Caco-2 (cell line): ENCODE data around the gene SLC5A5. TPM values are rescaled to one million over a fixed set of nuclear protein-coding genes. Genes with fewer than 3 reads are reported as not detected.

Experiments used
- BruUV-seq: library from RNA; stranded (reverse); fragments of 400-500 nt; replicated peaks from 2 replicates; lab custom pipeline; 2021; lab: Mats Ljungman, UMichigan
- CTCF ChIA-PET: fragments of 300-600 bp; sonication (Branson Sonifier 250); formaldehyde crosslinking; loops from one replicate; lab custom pipeline; 2022; ENCODE audit warnings: antibody characterized with exemption; lab: Charles Lee
- POLR2A ChIA-PET: fragments of 300-600 bp; sonication (Branson Sonifier 250); formaldehyde crosslinking; loops from one replicate; lab custom pipeline; 2022; ENCODE audit warnings: antibody characterized with exemption; lab: Charles Lee
- DNase-seq, 2 experiments: peaks; one replicate each; pipeline versions ENCODE4 v3.0.0 to v3.0.0-alpha.2; 2020 to 2022
- H3K27me3 ChIP-seq: replicated peaks from 2 replicates; pipeline ENCODE4 v1.6.0; 2011; ENCODE audit warnings: low read length; ENCODE audit not compliant: control insufficient read depth, insufficient read depth
- H3K36me3 ChIP-seq: 2 replicates; pipeline ENCODE4 v1.5.1; 2011; ENCODE audit warnings: low read length; ENCODE audit not compliant: control insufficient read depth, insufficient read depth
- H3K4me1 ChIP-seq: fragments of 250-450 bp; sonication (Bioruptor Pico); 2 replicates; pipeline ENCODE4 v1.5.1; 2020; ENCODE audit warnings: mild to moderate bottlenecking
- H3K4me3 ChIP-seq: 2 replicates; pipeline ENCODE4 v1.5.1; 2011; ENCODE audit warnings: low read depth, mild to moderate bottlenecking, control low read depth, low read length
- H3K9me3 ChIP-seq: fragments of 250-450 bp; sonication (Bioruptor Pico); 2 replicates; pipeline ENCODE4 v1.5.1; 2020; ENCODE audit warnings: mild to moderate bottlenecking, moderate library complexity
- H3K27ac Mint-ChIP-seq: one replicate; pipeline ENCODE4 v1.8.0; 2022; ENCODE audit warnings: mixed read lengths; ENCODE audit not compliant: unreplicated experiment
- H3K27me3 Mint-ChIP-seq: one replicate; pipeline ENCODE4 v1.8.0; 2022; ENCODE audit warnings: mixed read lengths; ENCODE audit not compliant: insufficient read depth, unreplicated experiment
- H3K36me3 Mint-ChIP-seq: one replicate; pipeline ENCODE4 v1.8.0; 2022; ENCODE audit warnings: mild to moderate bottlenecking, mixed read lengths; ENCODE audit not compliant: insufficient read depth, unreplicated experiment
- H3K4me1 Mint-ChIP-seq: one replicate; pipeline ENCODE4 v1.8.0; 2022; ENCODE audit warnings: low read depth, mixed read lengths; ENCODE audit not compliant: unreplicated experiment
- H3K4me3 Mint-ChIP-seq: one replicate; pipeline ENCODE4 v1.8.0; 2022; ENCODE audit warnings: mild to moderate bottlenecking, moderate library complexity, mixed read lengths; ENCODE audit not compliant: unreplicated experiment
- H3K9me3 Mint-ChIP-seq: one replicate; pipeline ENCODE4 v1.8.0; 2022; ENCODE audit warnings: mixed read lengths; ENCODE audit not compliant: unreplicated experiment
- CTCF ChIP-seq, 2 experiments: fragments of 200-600 bp in 1 of 2; IDR thresholded peaks; 1 replicate in 1 of 2; 2 replicates in 1 of 2; pipeline versions ENCODE4 v1.5.1 to v1.8.0; 2011 to 2022; ENCODE audit warnings: antibody characterized with exemption in 1 of 2, control low read depth in 1 of 2, inconsistent platforms in 1 of 2, low read depth in 1 of 2, low read length in 1 of 2, mild to moderate bottlenecking in 1 of 2, moderate library complexity in 1 of 2; ENCODE audit not compliant: insufficient read depth in 1 of 2, severe bottlenecking in 1 of 2, unreplicated experiment in 1 of 2
- intact Hi-C: fragments of 100-400 bp; cut with micrococcal nuclease; formaldehyde crosslinking; loops from one replicate; pipeline ENCODE4 v1.10.0; 2022; ENCODE audit not compliant: unreplicated experiment
- total RNA-seq: library from RNA; stranded (reverse); gene quantifications from 2 replicates; pipeline ENCODE4 v1.2.3, GENCODE V29; 2022

SLC5A5 gene
- total RNA-seq, 1 experiment from 2014 or later, result 0.43 TPM

GRCh38 chr19:17938092-17938845 is 66.5 kb downstream of the SLC5A5 start:
- no TSS peak for BruUV-seq
- H3K9me3 ChIP-seq, result no peaks in the 10 kb centered on the region
- ChIA-PET POLR2A (interaction anchor here (1.1 kb wide), 1 partner anchor 79 kb away, joined by 5 read pairs; the partner anchor contains the start of gene RPL18A), CTCF (interaction anchor here (0.6 to 1.6 kb wide), 11 partner anchors 12 to 1136 kb away, joined by 3 to 21 read pairs (median 4); partner anchors contain the start of gene RPL18A)
- no peak overlapping the region for H3K27ac Mint-ChIP-seq
- intact Hi-C loops, result loop anchor here (1.0 to 2.0 kb wide), 2 partner anchors 59 to 121 kb away; no protein-coding TSS in a partner anchor
- no peaks in the 10 kb centered on the region for H3K4me1 ChIP-seq
- no peaks in the 10 kb centered on the region for H3K27me3 ChIP-seq
- no peak overlapping the region for H3K4me3 ChIP-seq
- H3K4me3 Mint-ChIP-seq, result no peak overlapping the region
- peak; percentile 70 to 79 for DNase-seq
- TF ChIP-seq CTCF (IDR thresholded peaks at IDR 0.05; ENCODE audit: insufficient read depth in 1 of 2, low read depth in 1 of 2, low read length in 1 of 2, severe bottlenecking in 1 of 2, unreplicated experiment in 1 of 2), result peak; percentile 86 to 94
- H3K9me3 Mint-ChIP-seq, result no peaks in the 10 kb centered on the region
- peaks cover 4% of the 10 kb centered on the region for H3K36me3 Mint-ChIP-seq
- no peaks in the 10 kb centered on the region for H3K27me3 Mint-ChIP-seq
- no peaks in the 10 kb centered on the region for H3K36me3 ChIP-seq
- H3K4me1 Mint-ChIP-seq, result peaks cover 5% of the 10 kb centered on the region

GRCh38 chr19:17942181-17942580 is 70.4 kb downstream of the SLC5A5 start:
- no peaks in the 10 kb centered on the region; the same call in 1 of the 2 replicates for H3K4me1 ChIP-seq
- Mint-ChIP-seq H3K9me3 (no peaks in the 10 kb centered on the region), H3K36me3 (peaks cover 19% of the 10 kb centered on the region), H3K27me3 (no peaks in the 10 kb centered on the region), H3K4me3 (no peak overlapping the region), H3K4me1 (no peaks in the 10 kb centered on the region), H3K27ac (no peak overlapping the region)
- CTCF ChIA-PET, result no interaction called here
- no peaks in the 10 kb centered on the region for H3K27me3 ChIP-seq
- no peak for DNase-seq
- POLR2A ChIA-PET, result no interaction called here
- intact Hi-C loops, result no loop called here
- H3K36me3 ChIP-seq, result no peaks in the 10 kb centered on the region
- no peak overlapping the region for H3K4me3 ChIP-seq
- no peak for TF ChIP-seq CTCF (IDR thresholded peaks at IDR 0.05; ENCODE audit: insufficient read depth in 1 of 2, low read depth in 1 of 2, low read length in 1 of 2, severe bottlenecking in 1 of 2, unreplicated experiment in 1 of 2)
- H3K9me3 ChIP-seq, result no peaks in the 10 kb centered on the region
- no TSS peak for BruUV-seq

- no peaks in the 10 kb centered on the region for H3K9me3 ChIP-seq
- no peak overlapping the region for H3K4me3 ChIP-seq
- no peak for DNase-seq
- H3K36me3 ChIP-seq, result no peaks in the 10 kb centered on the region
- no peak overlapping the region for H3K4me3 Mint-ChIP-seq
- BruUV-seq, result no TSS peak
- H3K27ac Mint-ChIP-seq, result no peak overlapping the region
- H3K4me1 ChIP-seq, result no peaks in the 10 kb centered on the region; the same call in 1 of the 2 replicates
- peaks cover 21% of the 10 kb centered on the region for H3K36me3 Mint-ChIP-seq
- intact Hi-C loops, result no loop called here
- H3K27me3 Mint-ChIP-seq, result no peaks in the 10 kb centered on the region
- no peaks in the 10 kb centered on the region for H3K9me3 Mint-ChIP-seq
- CTCF ChIA-PET, result interaction anchor here (0.9 kb wide), 1 partner anchor 281 kb away, joined by 4 read pairs; no protein-coding TSS in a partner anchor
- TF ChIP-seq CTCF (IDR thresholded peaks at IDR 0.05; ENCODE audit: insufficient read depth in 1 of 2, low read depth in 1 of 2, low read length in 1 of 2, severe bottlenecking in 1 of 2, unreplicated experiment in 1 of 2), result no peak
- no peaks in the 10 kb centered on the region for H3K27me3 ChIP-seq
- no peaks in the 10 kb centered on the region for H3K4me1 Mint-ChIP-seq
- POLR2A ChIA-PET, result interaction anchor here (0.6 kb wide), 1 partner anchor 223 kb away, joined by 5 read pairs; the partner anchor contains the start of gene MAP1S
Observed at GRCh38 chr19:17942582-17943273, 71.0 kb downstream of the SLC5A5 start.
